ENCODE data around the gene LSM5. TPM values are rescaled to one million over a fixed set of nuclear protein-coding genes. Genes with fewer than 3 reads are reported as not detected.

Gene LSM5
- total RNA-seq, 2 donors from 2014 or later, result 15.4 to 41.6 TPM

DNA sequence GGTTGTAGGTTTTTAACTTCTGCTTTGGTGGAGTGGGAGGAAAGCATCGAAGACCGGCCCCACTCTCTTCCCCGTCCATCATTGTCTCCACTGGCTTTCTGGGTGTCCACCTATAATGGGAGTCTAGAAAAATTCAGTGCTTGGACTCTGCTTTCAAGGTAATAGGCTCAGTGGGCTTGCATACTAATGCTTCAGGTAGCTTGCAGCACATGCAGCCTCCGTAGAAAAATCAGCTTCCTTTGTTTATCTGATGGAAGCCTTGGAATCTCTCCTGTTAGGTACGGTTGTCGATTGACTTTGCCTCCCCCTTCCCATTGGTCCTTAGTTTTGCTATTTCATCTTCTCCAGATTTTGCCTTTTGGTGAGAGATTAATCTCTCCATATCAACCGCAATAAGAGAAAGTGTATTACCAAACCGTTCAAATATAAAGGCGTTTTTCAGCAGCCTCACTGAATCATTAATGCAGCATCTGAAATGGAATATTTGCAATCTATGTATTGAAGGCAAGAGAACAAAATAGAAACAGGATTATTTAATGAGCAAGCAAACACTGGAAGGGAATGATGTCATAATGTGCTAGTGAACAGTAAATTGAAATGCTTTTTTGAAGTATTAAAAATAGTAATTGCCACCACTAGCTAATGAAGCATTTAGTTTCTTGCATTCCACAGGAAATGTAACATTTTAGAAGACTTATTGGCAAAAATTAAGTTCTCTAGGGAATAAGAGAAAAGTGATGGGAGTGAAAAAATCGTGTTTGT is 6.1 kb upstream of the LSM5 start:
- no peaks in the 10 kb centered on the region for H3K4me1 ChIP-seq (replicated peaks)
- H3K27me3 ChIP-seq (replicated peaks; ENCODE audit: insufficient read depth), result no peaks in the 10 kb centered on the region
- 6% methylated on average over 10 of the region's 10 CpGs for WGBS
- no peaks in the 10 kb centered on the region for H3K36me3 ChIP-seq
- H3K27ac ChIP-seq, result peak overlapping the region; percentile 94 to 96
- intact Hi-C loops (cut with DNase I), result no loop called here
- H3K9me3 ChIP-seq, result no peaks in the 10 kb centered on the region
- H3K4me3 ChIP-seq, result peak overlapping the region; percentile 97 to 98
- TF ChIP-seq POLR2A (IDR thresholded peaks at IDR 0.05), result no peak
- no peak for TF ChIP-seq POLR2AphosphoS5 (IDR thresholded peaks at IDR 0.05)
- no peak for DNase-seq (ENCODE audit: low spot score)

DNA sequence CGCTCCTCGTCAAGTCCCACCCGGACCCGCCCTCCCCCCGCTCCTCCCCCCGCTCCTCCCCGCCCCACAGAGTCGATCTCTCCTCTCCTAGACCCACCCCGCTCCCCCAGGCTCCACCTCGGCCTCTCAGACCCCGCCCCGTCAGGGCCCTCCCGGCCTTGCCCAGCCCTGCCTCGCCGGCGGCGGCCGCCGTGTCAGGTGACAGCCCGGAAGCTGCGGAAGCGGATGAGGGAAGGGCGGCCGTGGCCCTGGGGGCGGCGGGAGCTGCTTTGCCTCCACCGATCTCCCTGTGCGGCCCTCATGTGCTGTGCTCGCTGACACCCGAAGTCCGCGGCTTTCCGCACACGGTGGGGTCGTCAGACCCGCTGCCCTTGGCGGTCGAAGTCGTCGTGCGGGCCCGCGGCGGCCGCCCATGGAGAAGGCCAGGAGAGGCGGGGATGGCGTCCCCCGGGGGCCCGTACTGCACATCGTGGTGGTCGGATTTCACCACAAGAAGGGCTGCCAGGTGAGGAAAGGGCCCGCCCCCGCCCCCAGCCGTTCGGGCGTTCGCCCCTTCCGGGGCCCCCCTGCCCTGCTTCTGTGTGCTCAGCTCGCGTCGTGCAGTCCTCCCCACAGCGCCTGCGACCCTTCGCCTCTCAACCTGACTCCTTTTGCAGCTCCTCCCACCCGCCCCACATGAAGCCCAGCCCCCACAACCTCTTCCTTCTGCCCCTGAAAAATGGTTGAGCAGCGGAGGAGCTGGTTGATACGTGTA is 5.3 kb upstream of the LSM5 start, which contains the start of gene AVL9:
TSS of gene AVL9 (plus strand) at position 192 of the 754 bp plus-strand sequence. CDS start at position 413, 221 bp downstream.
- Histone ChIP-seq H3K9me3 (no peaks in the 10 kb centered on the region), H3K4me1 (replicated peaks) (no peaks in the 10 kb centered on the region), H3K4me3 (peak within 1 kb of the TSS; percentile 97 to 98), H3K36me3 (no peaks in the 10 kb centered on the region), H3K27ac (peak within 1 kb of the TSS; percentile 94 to 96), H3K27me3 (replicated peaks; ENCODE audit: insufficient read depth) (no peaks in the 10 kb centered on the region)
- TF ChIP-seq, protein P1, sequence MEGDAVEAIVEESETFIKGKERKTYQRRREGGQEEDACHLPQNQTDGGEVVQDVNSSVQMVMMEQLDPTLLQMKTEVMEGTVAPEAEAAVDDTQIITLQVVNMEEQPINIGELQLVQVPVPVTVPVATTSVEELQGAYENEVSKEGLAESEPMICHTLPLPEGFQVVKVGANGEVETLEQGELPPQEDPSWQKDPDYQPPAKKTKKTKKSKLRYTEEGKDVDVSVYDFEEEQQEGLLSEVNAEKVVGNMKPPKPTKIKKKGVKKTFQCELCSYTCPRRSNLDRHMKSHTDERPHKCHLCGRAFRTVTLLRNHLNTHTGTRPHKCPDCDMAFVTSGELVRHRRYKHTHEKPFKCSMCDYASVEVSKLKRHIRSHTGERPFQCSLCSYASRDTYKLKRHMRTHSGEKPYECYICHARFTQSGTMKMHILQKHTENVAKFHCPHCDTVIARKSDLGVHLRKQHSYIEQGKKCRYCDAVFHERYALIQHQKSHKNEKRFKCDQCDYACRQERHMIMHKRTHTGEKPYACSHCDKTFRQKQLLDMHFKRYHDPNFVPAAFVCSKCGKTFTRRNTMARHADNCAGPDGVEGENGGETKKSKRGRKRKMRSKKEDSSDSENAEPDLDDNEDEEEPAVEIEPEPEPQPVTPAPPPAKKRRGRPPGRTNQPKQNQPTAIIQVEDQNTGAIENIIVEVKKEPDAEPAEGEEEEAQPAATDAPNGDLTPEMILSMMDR (IDR thresholded peaks at IDR 0.05), result no peak
- TF ChIP-seq POLR2A (IDR thresholded peaks at IDR 0.05) (peak; percentile 76), POLR2AphosphoS5 (IDR thresholded peaks at IDR 0.05) (peak; percentile 94)
- 0% methylated on average over 43 of the region's 67 CpGs for WGBS
- peak; percentile 98 for DNase-seq (ENCODE audit: low spot score)
- intact Hi-C loops (cut with DNase I), result no loop called here

DNA sequence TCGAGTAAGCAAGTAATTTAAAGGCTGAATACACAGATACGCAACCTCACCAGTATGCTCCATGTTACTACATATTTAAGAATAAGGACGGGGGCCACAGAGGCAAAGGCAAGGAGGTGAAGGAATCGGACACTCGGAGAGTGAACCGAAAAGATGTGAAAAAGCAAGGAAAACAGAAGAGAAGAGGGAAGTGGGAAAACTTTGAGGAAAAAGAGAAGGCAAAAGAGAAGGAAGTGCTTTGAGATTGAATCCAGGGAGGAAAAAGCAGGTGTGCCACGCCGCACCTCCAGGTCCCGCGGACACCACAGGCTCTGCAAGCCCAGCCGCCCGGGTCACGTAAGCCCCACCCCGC is 4.7 kb upstream of the LSM5 start:
- Histone ChIP-seq H3K9me3 (no peaks in the 10 kb centered on the region), H3K27ac (peak overlapping the region; percentile 94 to 96), H3K27me3 (replicated peaks; ENCODE audit: insufficient read depth) (no peaks in the 10 kb centered on the region), H3K4me3 (peak overlapping the region; percentile 97 to 98), H3K36me3 (no peaks in the 10 kb centered on the region), H3K4me1 (replicated peaks) (no peaks in the 10 kb centered on the region)
- intact Hi-C loops (cut with DNase I), result no loop called here
- no peak for DNase-seq (ENCODE audit: low spot score)
- TF ChIP-seq POLR2A (IDR thresholded peaks at IDR 0.05), result no peak
- TF ChIP-seq, protein P1 (IDR thresholded peaks at IDR 0.05), result peak in 1 of 4 experiments; percentile 3
- under 1% methylated on average over 12 of the region's 14 CpGs for WGBS

DNA sequence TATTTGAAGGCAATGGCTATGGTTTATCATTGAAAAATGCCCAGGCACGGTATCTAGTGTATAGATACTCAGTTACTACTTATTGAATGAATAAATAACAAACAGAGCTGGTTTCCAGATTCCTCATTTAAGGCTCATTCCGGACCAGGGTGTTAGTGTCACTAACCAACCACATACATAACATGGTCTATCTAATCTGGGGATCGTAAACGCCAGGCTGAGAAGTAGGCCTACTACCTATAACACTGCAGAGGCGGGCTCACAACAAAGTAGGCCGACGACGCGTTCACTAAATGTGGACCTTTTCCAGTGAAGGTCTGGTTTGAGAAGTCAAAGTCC is 423 bp downstream of the LSM5 start:
- no peak for DNase-seq (ENCODE audit: low spot score)
- Histone ChIP-seq H3K4me3 (peak overlapping the region; percentile 58 to 65), H3K27me3 (replicated peaks; ENCODE audit: insufficient read depth) (no peaks in the 10 kb centered on the region), H3K4me1 (replicated peaks) (no peaks in the 10 kb centered on the region), H3K9me3 (no peaks in the 10 kb centered on the region), H3K36me3 (no peaks in the 10 kb centered on the region), H3K27ac (peak overlapping the region; percentile 85 to 86)
- 0% methylated on average over 9 of the region's 9 CpGs for WGBS
- TF ChIP-seq, protein P1 (IDR thresholded peaks at IDR 0.05), result no peak
- no peak for TF ChIP-seq POLR2A (IDR thresholded peaks at IDR 0.05)
- TF ChIP-seq POLR2AphosphoS5 (IDR thresholded peaks at IDR 0.05), result no peak
- intact Hi-C loops (cut with DNase I), result no loop called here

DNA sequence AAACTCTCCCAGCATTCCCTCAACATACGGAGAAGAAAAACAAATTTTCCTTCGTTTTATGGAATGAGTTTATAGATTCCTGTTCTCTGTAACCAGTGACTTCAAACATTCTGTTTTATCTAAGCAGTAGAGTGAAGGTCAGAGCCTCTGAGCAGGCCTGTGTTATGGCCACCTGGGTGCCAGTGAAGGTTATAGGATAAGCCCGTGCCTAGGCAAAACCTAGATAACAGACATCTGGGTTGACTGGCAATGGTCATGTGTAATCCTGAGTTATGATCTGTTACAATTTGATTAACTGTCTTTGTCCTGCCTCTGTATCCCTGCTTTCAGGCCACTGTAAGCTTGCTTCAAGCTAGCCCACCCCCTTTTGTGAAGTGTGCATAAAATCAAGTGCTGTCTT is 8.3 kb downstream of the LSM5 start:
- DNase-seq (ENCODE audit: low spot score), result no peak
- intact Hi-C loops (cut with DNase I), result no loop called here
- H3K36me3 ChIP-seq, result no peaks in the 10 kb centered on the region
- no peaks in the 10 kb centered on the region for H3K9me3 ChIP-seq
- WGBS, result 30% methylated on average over 3 of the region's 3 CpGs
- H3K4me1 ChIP-seq (replicated peaks), result no peaks in the 10 kb centered on the region
- no peaks in the 10 kb centered on the region for H3K27me3 ChIP-seq (replicated peaks; ENCODE audit: insufficient read depth)
- no peak for TF ChIP-seq POLR2A (IDR thresholded peaks at IDR 0.05)
- no peak for TF ChIP-seq POLR2AphosphoS5 (IDR thresholded peaks at IDR 0.05)
- TF ChIP-seq, protein P1 (IDR thresholded peaks at IDR 0.05), result no peak
- H3K4me3 ChIP-seq, result no peak overlapping the region
- no peak overlapping the region for H3K27ac ChIP-seq

All from prostate gland (tissue), 2 donors.